HG02870 (cell line): ENCODE results near the gene SAMD7.
A peak's percentile ranks its signal among the peaks of the same experiment; 100 is the strongest.

Experiments used
- ATAC-seq: cut with Tn5 transposase; IDR thresholded peaks from one replicate; pipeline ENCODE4 v1.9.1; 2021; ENCODE audit warnings: mild to moderate bottlenecking, moderate library complexity; ENCODE audit not compliant: unreplicated experiment

SAMD7 gene

GRCh38 chr3:169907944-169908343 is 3.4 kb upstream of the SAMD7 start:
- no peak for ATAC-seq

DNA sequence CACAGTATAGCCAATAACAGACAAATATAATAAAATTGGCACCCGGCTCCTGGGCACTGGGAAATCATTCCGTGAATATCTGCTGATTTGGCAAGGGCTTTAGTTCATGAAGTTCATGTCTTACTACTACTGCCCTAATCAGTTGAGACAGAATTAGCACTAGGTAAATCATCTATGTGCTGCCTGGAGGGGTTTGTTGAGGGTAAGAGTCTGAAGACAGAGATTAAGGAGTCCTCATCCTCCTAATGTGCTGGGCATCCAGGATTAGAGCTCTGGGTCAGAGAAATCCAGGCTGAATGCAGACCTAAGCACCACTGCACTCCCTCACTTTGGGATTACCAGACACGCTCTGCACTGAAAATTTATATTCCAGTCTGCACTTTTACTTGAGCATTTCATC is 2.0 kb downstream of the SAMD7 start:
- ATAC-seq: no peak

GRCh38 chr3:169914321-169914720 is 2.9 kb downstream of the SAMD7 start:
- ATAC-seq: no peak

GRCh38 chr3:169923189-169923588 is 11.8 kb downstream of the SAMD7 start:
- ATAC-seq: no peak

- no peak for ATAC-seq
Observed at GRCh38 chr3:169923831-169924230, 12.5 kb downstream of the SAMD7 start.

DNA sequence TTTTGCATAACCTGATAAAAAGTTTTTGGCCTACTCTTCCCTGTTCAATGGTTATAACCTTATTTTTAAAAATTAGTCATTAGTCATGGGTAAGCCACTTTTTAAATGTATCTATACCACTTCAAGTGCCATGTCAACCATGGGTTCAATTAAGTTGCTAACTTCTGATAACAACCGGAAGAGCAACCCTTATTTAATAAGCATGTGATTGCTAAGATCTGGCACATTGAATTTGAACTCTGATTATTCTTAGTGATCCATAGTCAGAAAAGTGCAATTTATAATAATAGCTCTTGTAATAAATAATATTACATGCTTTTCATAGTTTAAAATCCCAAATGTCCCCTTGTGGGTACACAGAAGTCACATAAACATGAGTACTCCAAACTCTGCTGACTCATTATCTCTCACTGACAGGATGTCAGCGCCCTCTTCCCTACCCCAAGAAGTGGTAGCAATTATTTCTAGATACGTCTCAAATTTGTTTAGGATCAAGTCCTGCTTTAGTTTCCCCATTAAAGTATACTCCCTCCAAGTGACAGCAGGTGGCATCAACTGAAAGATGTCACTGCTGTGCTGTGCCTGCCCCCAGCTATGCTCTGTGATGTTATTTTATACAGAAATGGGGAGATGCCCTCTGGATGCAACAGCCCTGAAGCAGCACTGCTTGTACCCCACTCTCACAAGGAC is 18.6 kb downstream of the SAMD7 start:
- no peak for ATAC-seq

- ATAC-seq: no peak
Observed at GRCh38 chr3:169930843-169931242, 19.5 kb downstream of the SAMD7 start.

DNA sequence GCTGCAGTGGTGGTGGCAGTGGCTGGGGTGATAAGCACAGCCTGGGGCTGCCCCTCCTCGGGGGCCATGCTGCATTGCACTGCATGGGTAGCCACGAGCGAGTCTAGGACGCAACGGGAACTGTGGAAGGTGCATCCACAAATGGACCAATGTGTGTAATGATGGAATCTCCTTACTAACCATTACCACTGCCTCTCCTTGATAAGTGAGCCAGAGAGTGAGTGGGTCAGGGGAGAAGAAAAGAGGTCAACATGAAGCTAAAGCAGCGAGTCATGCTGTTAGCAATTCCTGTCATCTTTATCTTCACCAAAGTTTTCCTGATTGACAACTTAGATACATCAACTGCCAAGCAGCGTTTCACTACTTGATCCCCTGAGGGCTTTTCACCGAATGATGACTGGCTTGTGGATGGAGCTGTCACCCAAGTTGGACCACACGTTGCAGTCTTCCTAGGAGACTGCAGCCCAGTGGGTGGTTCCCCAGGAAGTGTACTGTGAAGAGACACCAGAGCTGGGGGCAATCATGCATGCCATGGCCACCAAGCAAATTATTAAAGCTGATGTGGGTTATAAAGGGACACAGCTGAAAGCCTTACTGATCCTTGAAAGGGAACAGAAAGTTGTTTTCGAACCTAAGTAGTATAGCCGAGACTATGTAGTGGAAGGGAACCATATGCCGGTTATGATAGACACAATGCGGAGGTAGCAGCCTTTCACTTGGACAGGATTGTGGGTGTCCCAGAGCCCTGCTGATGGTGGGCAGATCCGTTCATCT is 20.6 kb downstream of the SAMD7 start:
- ATAC-seq: peak; percentile 89

- no peak for ATAC-seq
Observed at GRCh38 chr3:169939320-169939719, 27.9 kb downstream of the SAMD7 start.

DNA sequence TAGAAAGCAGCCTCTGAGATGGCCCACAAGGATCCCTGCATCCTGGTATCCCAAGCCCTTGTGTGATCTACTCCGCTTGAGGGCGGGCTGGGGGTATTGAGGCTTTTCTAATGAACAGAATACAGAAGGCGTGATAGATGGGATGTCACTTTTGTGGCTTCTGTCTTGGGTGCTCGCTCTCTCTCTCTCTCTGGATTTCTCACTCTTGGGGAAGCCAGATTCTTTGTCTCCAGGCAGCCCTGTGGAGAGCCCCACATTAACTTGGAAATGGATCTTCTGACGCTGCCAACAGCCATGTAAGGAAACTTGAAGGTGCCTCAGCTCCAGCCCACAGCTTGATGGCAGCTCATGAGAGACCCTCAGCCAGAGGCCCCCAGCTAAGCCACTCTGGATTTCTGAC is 28.4 kb downstream of the SAMD7 start:
- ATAC-seq: no peak

DNA sequence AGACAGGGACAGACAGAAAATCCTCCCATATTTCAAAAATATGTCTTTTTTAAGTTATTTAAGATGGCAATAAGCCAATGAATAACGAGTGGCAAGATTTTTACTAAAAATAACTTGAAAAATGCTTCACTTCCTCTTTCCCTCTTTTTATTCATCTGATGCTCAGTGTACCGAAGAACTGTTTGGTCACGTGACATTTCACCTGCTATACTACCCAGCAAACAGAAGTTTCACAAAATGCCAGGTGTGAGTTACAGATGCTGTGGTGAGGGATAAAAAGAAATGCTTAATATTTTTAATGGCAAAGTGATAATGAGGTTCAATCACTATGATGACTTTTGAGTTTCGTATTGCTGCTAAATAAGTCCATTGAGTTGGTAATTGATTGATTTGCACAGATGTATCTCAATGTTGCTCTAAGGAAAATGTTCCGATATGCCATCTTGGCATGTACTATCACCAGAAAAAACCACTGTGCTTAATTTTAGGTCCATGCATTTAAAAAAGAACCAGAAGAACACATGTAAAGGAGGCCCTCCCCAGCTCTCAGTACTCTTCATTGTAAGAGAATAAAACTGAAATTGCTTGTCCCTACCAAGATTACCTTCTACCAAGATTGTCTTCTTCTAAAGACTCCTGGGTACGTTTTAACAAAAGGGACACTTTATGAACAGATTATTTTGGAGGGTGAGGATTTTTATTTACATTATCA is 29.3 kb downstream of the SAMD7 start:
- ATAC-seq: peak; percentile 52

DNA sequence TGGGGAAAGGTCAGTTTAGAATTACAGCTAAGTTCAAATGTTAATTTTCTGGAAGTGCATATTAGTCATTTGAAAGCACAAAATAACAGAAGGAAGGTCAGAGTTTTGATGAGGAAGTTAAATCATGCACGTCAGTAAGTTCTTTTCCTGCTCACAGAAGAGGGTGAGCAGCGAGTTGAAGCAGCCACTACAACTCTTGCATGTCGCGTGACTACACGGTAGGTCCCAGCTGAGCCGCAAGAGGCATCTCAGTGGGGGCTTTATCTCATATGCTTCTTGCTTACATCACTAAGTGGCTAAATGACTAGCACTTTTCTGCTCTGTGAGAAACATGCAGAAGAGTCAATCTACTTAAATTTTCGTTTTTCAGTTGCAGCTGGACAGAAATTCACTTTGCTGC is 33.9 kb downstream of the SAMD7 start:
- ATAC-seq: peak; percentile 89

- no peak for ATAC-seq
Observed at GRCh38 chr3:169946336-169946735, 35.0 kb downstream of the SAMD7 start.

GRCh38 chr3:169948559-169949448 is 37.4 kb downstream of the SAMD7 start:
- no peak for ATAC-seq

- ATAC-seq: no peak
Observed at GRCh38 chr3:169952045-169952444, 40.7 kb downstream of the SAMD7 start.

DNA sequence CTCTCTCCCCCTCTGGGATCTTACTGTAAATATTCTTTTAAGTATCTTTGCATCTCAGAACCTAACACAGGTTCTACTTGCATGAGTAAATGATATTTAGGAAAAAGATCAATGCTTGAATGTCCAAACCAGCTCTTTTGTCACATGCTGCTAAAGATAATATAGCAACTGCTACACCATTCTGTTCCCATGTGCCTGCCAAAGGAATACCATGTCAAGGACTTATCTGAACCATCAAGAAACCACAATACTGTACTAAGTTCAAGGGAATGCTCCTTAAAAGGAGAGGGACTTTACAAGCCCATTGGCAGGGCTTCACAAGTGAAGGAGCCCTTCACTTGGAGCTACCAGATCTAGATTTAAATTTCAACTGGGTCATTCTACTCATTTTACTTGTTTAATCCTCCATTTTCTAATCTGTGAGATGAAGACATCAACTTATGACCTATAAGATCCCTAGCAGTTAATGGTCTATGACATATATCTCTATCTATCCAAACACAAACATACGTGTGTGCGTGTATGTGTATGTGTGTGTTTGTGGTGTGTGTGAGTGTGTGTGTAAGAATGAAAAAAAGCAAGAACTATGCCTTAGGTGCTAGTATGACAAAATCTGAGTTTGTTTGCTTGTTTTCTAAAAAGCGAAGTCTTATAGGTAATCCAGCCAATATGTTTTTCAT is 42.2 kb downstream of the SAMD7 start:
- peak; percentile 30 for ATAC-seq

DNA sequence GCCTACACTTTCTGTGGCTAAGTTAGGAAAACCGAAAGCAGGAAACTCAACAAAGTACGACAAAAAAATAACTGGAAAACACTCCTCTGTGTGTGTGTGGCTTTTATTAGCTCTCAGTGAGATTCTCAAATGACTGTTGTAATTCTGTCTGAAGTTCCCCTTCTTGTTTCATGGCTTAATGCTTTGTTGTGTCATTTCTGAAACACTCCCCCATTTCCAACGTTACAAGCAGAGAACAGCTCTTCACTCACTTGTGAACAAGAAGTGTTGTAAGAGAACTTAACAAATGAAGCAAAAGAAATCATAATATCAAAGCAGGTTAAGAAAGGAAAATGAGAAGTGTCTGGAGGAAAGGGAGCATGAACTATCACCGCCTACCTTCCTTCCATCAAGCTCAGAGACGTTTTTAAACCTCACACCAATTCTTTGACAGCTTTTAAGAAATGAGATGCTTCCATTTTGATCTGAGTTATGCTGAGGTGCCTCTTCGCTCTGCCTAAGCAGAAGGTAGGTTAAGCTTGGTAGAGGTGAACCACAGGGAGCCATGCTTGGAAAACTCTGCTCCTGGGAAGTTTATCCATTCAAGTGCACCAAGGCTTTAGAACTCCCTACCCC is 42.9 kb downstream of the SAMD7 start:
- ATAC-seq: peak; percentile 90

DNA sequence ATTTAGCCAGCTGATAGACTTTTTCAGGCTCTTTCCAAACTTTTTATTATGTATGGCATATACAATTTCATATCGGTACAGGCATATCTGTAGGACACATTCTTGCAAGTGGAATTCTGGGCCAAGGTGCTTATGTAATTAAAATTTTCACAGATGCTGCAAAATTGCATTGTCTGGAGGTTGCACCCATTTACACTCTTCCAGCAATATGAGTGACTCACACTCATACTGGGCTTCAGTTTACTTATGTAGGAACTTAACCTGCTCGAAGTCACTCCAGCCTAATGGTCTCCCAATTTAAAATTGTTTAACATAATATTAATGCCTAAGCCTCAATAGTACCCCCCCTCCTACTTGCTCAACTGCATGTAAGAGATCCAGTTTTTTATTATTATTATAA is 44.0 kb downstream of the SAMD7 start:
- ATAC-seq: no peak

DNA sequence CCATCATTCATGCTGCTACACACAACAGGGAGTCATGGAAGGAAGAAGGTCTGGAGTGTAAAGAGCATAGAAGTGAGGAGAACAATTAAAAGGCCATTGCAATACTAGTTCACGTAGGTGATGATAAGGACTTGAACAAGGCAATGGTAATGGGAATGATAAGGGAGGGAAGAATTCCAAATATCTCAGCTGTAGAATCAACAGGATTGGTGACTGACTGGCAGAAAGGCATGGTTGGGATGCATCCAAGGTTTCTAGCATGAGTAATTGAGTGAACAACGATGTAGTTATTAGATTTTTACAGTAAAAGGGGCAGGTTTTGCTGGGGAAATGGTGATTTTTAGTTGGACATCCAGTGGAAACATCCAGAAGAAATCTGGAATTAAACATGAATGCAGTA is 52.8 kb downstream of the SAMD7 start:
- ATAC-seq: no peak
